ENCODE results near the gene EMSY.
"Not testable (repeated sequence)": the region's sequence is repeated elsewhere in the genome, so short reads cannot be mapped to it uniquely, and the experiment has no call there.

Gene EMSY

GRCh38 chr11:76562541-76562940, 117.7 kb downstream of the EMSY start:
- in situ Hi-C loops (cut with MboI; ENCODE audit: low sequenced_read_pairs) = no loop called here

DNA sequence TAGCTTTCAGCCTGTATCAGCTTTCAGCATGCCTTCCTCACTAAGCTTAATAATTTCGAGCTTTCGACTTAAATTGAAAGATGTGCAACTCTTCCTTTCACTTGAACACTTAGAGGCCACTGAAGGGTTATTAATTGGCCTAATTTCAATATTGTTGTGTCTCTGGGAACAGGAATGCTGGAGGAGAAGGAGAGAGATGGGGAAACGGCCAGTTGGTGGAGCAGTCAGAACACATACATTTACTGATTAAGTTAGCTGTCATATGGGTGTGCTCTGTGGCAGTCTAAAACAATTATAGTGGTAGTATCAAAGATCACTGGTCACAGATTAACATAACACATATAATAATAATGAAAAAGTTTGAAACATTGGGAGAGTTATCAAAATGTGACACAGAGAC, 119.5 kb downstream of the EMSY start:
- in situ Hi-C loops (cut with MboI; ENCODE audit: low sequenced_read_pairs) = no loop called here

DNA sequence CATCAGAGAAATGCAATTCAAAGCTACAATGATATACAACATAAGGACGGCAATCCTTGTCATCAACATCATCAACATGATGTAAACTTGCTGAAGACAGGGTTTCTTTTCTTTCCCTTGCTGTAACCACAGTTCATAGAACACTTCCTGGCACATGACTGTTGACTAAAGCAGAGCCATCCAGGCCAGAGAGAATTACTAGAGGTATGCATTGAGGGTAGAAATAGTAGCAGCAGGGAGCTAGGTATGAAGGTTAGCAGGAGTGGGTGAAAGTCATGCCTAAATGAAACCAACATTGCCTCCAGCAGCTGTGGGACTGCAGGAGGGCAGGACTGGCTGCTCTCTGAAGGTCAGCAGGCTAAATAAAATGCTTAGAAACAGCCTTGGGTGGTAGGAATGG, 122.0 kb downstream of the EMSY start:
- in situ Hi-C loops (cut with MboI; ENCODE audit: low sequenced_read_pairs) = no loop called here

DNA sequence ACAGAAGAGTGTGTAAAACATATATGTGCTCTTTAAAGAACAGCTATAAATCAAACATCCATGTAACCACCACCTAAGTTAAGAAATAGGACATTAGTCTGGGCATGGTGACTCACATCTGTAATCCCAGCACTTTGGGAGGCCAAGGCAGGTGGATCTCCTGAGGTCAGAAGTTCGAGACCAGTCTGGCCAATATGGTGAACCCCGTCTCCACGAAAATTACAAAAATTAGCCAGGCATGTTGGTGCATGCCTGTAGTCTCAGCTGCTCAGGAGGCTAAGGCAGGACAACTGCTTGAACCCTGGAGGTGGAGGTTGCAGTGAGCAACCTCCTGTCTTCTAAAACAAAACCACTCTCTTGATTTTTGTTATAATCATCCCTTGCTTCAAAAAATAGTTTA, 122.4 kb downstream of the EMSY start:
- in situ Hi-C loops (cut with MboI; ENCODE audit: low sequenced_read_pairs) = no loop called here

- in situ Hi-C loops (cut with MboI; ENCODE audit: low sequenced_read_pairs) = no loop called here
These were observed 123.3 kb downstream of the EMSY start for GRCh38 chr11:76568139-76568538.

- in situ Hi-C loops (cut with MboI; ENCODE audit: low sequenced_read_pairs) = no loop called here
These were observed 123.8 kb downstream of the EMSY start for GRCh38 chr11:76568621-76569020.

- in situ Hi-C loops (cut with MboI; ENCODE audit: low sequenced_read_pairs) = not testable (repeated sequence)
These were observed 127.5 kb downstream of the EMSY start for GRCh38 chr11:76572181-76572875.

- in situ Hi-C loops (cut with MboI; ENCODE audit: low sequenced_read_pairs) = no loop called here
These were observed 129.6 kb downstream of the EMSY start for GRCh38 chr11:76574406-76574805.

DNA sequence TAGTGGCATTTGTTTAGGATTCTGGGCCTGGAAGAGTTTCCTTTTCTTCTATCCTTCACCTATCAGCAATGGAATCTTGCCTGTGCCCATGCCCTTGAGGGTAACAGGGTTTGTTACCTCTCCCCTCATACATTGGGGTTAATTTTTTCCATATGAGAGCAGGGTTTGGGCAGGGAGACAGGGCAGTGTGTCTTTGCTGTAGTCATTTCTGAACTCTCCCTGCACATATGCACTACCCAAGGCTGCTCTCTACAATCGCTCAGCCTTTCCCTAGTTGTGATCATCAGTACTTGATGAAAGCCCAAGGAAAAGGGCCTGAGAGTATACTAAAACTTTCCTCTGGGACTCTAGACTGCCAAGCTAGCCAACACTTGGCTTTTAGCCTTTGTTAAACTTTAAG, 130.1 kb downstream of the EMSY start:
- in situ Hi-C loops (cut with MboI; ENCODE audit: low sequenced_read_pairs) = no loop called here

- in situ Hi-C loops (cut with MboI; ENCODE audit: low sequenced_read_pairs) = no loop called here
These were observed 132.6 kb downstream of the EMSY start for GRCh38 chr11:76577226-76577920.

- in situ Hi-C loops (cut with MboI; ENCODE audit: low sequenced_read_pairs) = no loop called here
These were observed 133.3 kb downstream of the EMSY start for GRCh38 chr11:76577921-76578653.

DNA sequence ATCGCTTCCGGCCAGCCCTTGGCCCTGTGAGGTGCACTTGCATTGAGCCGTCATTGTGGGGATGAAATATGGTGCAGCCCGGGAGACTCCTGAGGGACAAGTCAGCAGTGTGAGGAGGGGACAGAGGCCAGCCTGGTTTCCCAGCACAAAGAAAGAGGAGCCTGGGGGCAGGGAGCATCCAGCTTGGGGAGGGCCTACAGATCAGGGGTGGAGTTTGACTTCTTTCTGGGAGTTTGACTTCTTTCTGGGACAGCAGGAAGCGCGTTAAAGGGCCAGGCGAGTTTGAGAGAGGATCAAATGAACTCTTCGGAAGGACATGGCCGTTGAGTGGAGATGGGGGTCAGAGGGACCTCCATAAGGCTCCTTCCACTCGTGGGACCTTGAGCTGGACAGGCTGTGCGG, 133.8 kb downstream of the EMSY start:
- in situ Hi-C loops (cut with MboI; ENCODE audit: low sequenced_read_pairs) = no loop called here

DNA sequence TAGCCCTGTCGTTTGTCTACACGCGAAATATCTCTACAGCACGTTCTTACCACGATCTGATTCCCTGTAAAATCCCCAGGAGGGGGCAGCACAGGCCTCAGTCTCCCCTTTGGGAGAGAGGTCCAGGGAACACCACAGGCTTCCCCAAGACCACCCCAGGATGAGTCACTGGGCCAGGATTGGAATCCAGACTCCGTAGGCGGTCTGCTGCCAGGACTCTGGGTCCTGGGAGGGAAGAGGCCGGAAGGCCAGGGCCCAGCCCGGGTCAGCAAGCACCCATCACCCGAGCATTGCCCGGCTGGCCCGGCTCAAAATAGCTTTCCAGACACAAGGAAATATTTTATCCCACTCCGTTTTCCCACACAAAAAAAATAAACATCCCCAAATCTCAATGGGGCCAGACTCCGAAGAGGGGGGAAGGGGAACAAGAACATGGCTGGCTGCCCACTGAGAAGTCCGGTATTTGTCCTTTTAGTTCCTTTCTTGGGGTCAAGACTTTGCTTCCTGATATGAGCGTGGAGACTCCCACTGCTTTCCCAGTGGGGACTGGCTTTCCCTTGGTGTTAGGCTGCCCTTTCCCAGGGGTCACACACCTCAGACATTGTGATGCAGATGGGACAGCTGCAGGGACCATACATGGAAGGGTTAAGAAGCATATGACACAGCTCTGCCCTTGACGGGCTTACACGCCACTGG, 134.4 kb downstream of the EMSY start:
- in situ Hi-C loops (cut with MboI; ENCODE audit: low sequenced_read_pairs) = no loop called here

- in situ Hi-C loops (cut with MboI; ENCODE audit: low sequenced_read_pairs) = no loop called here
These were observed 134.9 kb downstream of the EMSY start for GRCh38 chr11:76579752-76580151.

- in situ Hi-C loops (cut with MboI; ENCODE audit: low sequenced_read_pairs) = not testable (repeated sequence)
These were observed 137.7 kb downstream of the EMSY start for GRCh38 chr11:76582471-76582870.

GRCh38 chr11:76587820-76588454, 143.1 kb downstream of the EMSY start:
- in situ Hi-C loops (cut with MboI; ENCODE audit: low sequenced_read_pairs) = no loop called here

- in situ Hi-C loops (cut with MboI; ENCODE audit: low sequenced_read_pairs) = no loop called here
These were observed 143.9 kb downstream of the EMSY start for GRCh38 chr11:76588455-76589325.

GRCh38 chr11:76589477-76589876, 144.7 kb downstream of the EMSY start:
- in situ Hi-C loops (cut with MboI; ENCODE audit: low sequenced_read_pairs) = no loop called here

- in situ Hi-C loops (cut with MboI; ENCODE audit: low sequenced_read_pairs) = no loop called here
These were observed 145.4 kb downstream of the EMSY start for GRCh38 chr11:76589964-76590950.
